ENCODE measurements around the gene BATF3. TPM values are rescaled to one million over a fixed set of nuclear protein-coding genes. Genes with fewer than 3 reads are reported as not detected.

The BATF3 gene
- total RNA-seq, 1 experiment from 2014 or later, result 2.1 TPM

DNA sequence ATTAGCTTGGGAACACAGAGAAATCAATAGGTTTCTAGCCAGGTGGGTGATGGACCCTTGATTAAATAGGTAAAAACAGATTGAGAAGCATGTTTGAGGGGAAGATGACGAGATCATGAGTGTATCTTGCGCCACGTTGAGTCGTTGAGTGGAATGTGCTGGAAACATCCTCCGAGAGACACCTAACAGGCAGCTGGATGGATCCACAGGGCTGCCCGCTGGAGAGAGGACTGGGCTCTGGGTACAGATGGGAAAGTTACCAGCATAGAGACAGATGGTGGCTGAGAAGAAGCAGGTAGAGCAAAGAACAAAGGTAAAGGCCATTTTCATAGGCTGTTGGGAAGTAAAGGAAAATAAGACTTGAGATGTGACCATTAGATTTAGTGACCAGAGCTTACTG is 15.6 kb downstream of the BATF3 start:
- Histone ChIP-seq H3K56ac (ENCODE audit: insufficient read length, low read depth, low read length) (no peak overlapping the region), H2BK120ac (ENCODE audit: low read depth, low read length, poor library complexity, severe bottlenecking) (no peak overlapping the region), H3K4me1 (ENCODE audit: insufficient read depth, low read length) (peaks cover 6% of the 10 kb centered on the region), H3K14ac (ENCODE audit: insufficient read depth, low read length) (no peak overlapping the region), H3K4me2 (ENCODE audit: insufficient read depth, insufficient read length, low read length) (no peak overlapping the region), H3K27ac (ENCODE audit: insufficient read length, low read depth, low read length) (no peak overlapping the region), H3K4ac (ENCODE audit: low read depth, low read length) (no peak overlapping the region), H3K9me3 (ENCODE audit: control insufficient read depth, low read depth, low read length) (no peaks in the 10 kb centered on the region), H2BK20ac (ENCODE audit: low read depth, low read length, poor library complexity, severe bottlenecking) (no peak overlapping the region), H2BK15ac (ENCODE audit: low read depth, low read length) (no peak overlapping the region), H4K8ac (replicated peaks; ENCODE audit: insufficient read length, low read depth, low read length) (no peak overlapping the region), H2BK12ac (ENCODE audit: insufficient read length, low read depth, low read length) (no peak overlapping the region), H3K27me3 (ENCODE audit: insufficient read depth, low read length) (no peaks in the 10 kb centered on the region), H4K91ac (ENCODE audit: insufficient read length, low read depth, low read length) (no peak overlapping the region), H3K79me2 (ENCODE audit: insufficient read depth, low read length) (no peaks in the 10 kb centered on the region), H4K5ac (ENCODE audit: insufficient read length, low read depth, low read length) (no peak overlapping the region), H3K23me2 (ENCODE audit: insufficient read length, low read depth, low read length, poor library complexity, severe bottlenecking) (no peaks in the 10 kb centered on the region), H2AK5ac (ENCODE audit: insufficient read length, low read length) (no peak overlapping the region), H4K20me1 (ENCODE audit: control insufficient read depth, insufficient read depth, insufficient read length) (no peaks in the 10 kb centered on the region), H3T11ph (ENCODE audit: low read length) (no peak overlapping the region), H3K23ac (ENCODE audit: insufficient read length, low read depth, low read length) (no peak overlapping the region), H3K79me1 (ENCODE audit: insufficient read depth, low read depth, low read length, poor library complexity, severe bottlenecking) (no peaks in the 10 kb centered on the region), H2AFZ (ENCODE audit: low read length) (no peak overlapping the region), H3K9ac (ENCODE audit: extremely low read depth, insufficient read length, low read length) (no peak overlapping the region), H3K18ac (ENCODE audit: insufficient read length, low read depth, low read length) (no peak overlapping the region), H2BK5ac (ENCODE audit: insufficient read length, low read length) (no peak overlapping the region)
- no peaks in the 10 kb centered on the region; a peak in 1 of 5 replicates for H3K9me3 Mint-ChIP-seq
- peaks cover 10% of the 10 kb centered on the region for H3K27me3 Mint-ChIP-seq (ENCODE audit: low read depth)
- no peak overlapping the region for H3K4me3 Mint-ChIP-seq
- peaks cover 8 to 18% of the 10 kb centered on the region in 2 experiments; a peak in 3 of 4 replicates for H3K4me1 Mint-ChIP-seq
- no peak overlapping the region for H3K27ac Mint-ChIP-seq
- WGBS (ENCODE audit: extremely low coverage, insufficient read length, low lambda C conversion rate), result no CpG with 5 or more reads among the region's 6 CpGs
- no peaks in the 10 kb centered on the region for H3K36me3 Mint-ChIP-seq (ENCODE audit: insufficient read depth in 1 of 3, low read depth in 3 of 3)
- peak; percentile 15 for DNase-seq
- TF ChIP-seq, protein P1, sequence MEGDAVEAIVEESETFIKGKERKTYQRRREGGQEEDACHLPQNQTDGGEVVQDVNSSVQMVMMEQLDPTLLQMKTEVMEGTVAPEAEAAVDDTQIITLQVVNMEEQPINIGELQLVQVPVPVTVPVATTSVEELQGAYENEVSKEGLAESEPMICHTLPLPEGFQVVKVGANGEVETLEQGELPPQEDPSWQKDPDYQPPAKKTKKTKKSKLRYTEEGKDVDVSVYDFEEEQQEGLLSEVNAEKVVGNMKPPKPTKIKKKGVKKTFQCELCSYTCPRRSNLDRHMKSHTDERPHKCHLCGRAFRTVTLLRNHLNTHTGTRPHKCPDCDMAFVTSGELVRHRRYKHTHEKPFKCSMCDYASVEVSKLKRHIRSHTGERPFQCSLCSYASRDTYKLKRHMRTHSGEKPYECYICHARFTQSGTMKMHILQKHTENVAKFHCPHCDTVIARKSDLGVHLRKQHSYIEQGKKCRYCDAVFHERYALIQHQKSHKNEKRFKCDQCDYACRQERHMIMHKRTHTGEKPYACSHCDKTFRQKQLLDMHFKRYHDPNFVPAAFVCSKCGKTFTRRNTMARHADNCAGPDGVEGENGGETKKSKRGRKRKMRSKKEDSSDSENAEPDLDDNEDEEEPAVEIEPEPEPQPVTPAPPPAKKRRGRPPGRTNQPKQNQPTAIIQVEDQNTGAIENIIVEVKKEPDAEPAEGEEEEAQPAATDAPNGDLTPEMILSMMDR (conservative IDR thresholded peaks at IDR 0.05), result no peak
